Left colon (tissue), 2 donors: ENCODE results near the gene CRABP2. TPM values are rescaled to one million over a fixed set of nuclear protein-coding genes. Genes with fewer than 3 reads are reported as not detected.

Source experiments
- ATAC-seq: fragments of 200-7000 bp; cut with Tn5 transposase; one replicate; pipeline ENCODE4 v1.9.1; 2020; ENCODE audit warnings: mild to moderate bottlenecking, moderate library complexity
- DNase-seq, 2 donors: peaks; one replicate each; pipeline ENCODE4 v3.0.0-alpha.2; 2020
- intact Hi-C, 2 donors: fragments of 100-400 bp; cut with DNase I in 1 of 2; cut with micrococcal nuclease in 1 of 2; formaldehyde crosslinking; loops; one replicate each; pipeline versions ENCODE4 v1.11.2 to v1.14.0; 2022; cut with DNase I, micrococcal nuclease
- total RNA-seq, 2 donors: library from RNA; stranded (reverse); fragmentation: NEBNext Ultra II Directional; extraction: Animal tissue kit (Norgen Biotek cat#: 25700); gene quantifications; one replicate each; pipeline ENCODE4 v1.2.1, GENCODE V29; 2021
- donor health status: DM: no; HTN: no; CAD: no.
- donor health status: DM: yes; HTN: yes; CAD: no.

CRABP2 gene
- total RNA-seq, 2 donors from 2014 or later, result 0.73 to 0.98 TPM

DNA sequence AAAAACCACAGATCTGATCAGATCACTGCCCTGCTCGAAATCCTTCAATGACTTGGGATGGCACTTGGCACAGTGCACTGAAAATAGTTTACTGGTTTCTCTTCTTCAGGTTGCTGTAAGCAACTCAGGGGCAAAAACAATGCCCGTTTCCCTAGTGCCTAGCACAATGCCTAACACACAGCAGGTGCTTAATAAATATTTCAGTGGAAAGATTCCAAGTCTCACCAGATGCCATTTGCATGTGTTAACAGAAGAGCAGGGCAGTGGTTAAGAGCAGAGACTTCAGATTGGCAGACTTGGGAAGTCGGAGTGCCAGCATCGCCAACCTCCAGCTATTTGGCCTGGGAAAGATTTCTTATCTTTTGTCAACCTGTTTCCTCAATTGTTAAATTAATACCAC lies 12.0 kb upstream of the CRABP2 start:
- DNase-seq, result no peak
- intact Hi-C loops, result no loop called here
- no peak for ATAC-seq

DNA sequence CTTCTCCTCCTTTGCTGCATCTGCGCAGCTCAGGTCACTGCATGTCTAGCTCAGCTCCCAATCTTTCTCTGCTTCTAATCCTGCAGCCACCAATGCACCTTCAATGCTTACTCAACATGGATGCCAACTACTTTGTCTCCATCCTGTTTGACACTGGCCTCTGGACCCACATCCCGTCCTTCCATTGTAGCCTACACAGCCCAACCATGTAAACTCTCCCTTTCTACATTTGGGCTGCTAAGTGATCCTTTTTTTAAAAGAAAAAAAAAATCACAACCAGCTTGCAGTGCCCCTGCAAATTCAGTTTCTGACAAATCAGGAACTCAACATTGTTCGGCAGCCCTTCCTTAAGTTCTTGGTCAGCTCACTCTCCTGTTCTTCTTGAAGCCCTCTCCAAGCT lies 9.4 kb upstream of the CRABP2 start:
- no peak for ATAC-seq
- no peak for DNase-seq
- intact Hi-C loops, result no loop called here

DNA sequence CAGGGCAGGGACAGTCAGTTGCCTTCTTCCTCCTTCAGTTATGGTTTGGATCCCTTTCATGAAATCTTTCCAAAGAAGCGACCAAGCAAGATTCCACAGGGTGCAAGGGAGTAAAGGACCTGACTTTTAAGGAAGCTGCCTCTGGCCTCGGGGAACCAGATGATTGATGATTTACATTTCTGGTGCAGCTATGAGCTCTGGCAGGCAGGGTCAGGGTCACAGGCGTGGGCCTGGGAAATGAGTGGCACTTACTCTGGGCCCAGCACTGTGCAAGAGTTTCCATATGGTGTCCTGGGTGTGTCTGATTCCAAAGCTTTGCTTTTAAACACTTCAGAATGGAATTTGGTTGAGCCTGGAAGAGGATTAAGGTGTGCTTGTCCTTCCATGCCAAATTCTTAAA lies 7.2 kb upstream of the CRABP2 start:
- intact Hi-C loops, result no loop called here
- ATAC-seq (no peak), DNase-seq (no peak)

DNA sequence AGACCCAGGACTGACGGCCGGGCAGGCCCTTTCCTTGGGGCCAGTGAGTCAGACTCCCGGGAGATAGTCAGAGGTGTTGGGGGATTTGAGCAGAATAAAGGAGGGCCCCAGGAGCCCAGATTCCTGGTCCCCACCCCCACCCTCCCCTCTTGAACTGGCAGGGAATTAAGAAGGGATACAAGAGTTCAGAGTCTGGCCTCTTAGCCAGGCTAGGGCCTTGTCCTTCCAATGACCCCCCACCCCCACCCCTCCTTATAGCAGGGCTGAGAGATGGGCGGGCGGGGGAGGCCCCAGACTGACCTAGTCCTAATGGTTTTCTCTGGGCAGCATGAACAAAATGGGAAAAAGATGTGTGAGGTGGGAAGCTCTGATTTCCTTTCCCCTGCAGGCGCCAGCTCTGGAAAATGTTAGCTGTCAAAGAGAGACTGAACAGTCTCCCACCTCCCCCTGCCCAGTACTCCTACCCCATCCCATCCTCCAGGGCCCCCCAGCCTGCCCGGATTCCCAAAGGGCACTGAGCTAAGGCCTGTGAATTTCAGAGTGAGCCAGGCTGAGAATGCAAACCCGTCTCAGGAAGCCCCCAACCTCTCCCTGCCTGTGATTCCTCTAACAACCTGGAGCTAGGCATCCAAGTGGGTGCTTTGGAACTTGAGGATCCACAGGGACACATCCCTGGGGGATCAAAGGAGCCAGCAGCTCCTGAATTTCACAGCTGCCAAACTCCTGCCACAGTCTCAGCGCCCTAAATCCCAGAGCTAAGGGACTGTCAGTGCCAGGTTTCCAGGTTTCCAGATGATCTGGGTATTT lies 5.8 kb upstream of the CRABP2 start:
- intact Hi-C loops, result no loop called here
- DNase-seq, result no peak
- ATAC-seq, result no peak

DNA sequence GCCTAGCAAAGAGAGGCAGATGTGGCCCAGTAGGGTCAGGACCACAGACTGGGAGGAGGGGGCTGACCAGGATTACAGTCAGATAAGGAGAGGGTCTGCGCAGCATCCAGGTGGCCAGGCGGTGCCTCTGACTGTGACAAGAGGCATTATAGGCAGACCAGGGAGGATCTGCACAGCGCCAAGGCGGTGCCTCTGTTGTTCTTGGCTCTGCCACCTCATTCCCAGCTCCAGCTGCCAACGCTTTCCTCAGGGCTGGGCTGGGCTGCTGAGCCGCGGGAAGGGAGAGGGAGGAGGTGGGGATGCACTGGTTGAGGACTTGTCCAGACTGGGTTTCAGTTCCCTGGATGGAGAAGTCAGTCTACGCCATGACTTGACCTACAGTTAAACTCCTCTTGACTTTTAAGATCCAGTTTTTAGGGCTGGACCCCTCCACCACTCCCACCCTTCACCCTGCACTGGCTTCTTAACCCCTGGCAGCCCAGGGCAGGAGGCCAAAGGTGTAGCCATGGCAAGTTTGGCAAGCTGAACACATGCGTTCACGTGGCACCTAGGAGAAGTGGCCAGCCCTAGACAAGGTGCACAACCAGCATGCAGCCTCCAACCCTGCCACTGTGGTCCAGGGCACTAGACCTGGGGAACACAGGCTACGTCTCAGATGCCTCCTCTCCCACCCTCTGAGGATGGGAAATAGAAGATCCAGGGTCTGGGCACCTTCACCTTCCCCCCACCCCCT lies 4.5 kb upstream of the CRABP2 start:
- ATAC-seq, result peak; percentile 89
- intact Hi-C loops, result no loop called here
- peak; percentile 67 to 69 for DNase-seq

DNA sequence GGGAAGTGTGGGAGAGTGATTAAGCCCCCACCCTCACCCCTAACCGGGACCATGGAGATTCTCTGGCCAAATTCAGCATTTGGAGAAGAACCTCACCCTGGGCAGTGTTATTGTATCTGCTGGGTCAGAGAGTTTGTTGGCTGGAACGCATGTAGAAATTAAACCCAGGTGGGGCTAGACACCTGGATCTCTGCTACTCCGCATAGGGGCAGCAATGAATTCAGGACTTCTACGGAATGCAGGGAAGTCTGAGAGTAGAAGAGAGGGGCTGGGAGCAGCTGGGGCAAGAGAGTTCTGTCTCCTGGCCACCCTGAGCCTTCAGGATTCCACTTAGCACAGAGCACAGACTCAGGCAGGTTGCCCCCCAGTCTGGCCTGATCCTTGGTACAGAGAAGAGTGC lies 3.6 kb upstream of the CRABP2 start:
- no peak for ATAC-seq
- intact Hi-C loops, result no loop called here
- DNase-seq, result no peak

DNA sequence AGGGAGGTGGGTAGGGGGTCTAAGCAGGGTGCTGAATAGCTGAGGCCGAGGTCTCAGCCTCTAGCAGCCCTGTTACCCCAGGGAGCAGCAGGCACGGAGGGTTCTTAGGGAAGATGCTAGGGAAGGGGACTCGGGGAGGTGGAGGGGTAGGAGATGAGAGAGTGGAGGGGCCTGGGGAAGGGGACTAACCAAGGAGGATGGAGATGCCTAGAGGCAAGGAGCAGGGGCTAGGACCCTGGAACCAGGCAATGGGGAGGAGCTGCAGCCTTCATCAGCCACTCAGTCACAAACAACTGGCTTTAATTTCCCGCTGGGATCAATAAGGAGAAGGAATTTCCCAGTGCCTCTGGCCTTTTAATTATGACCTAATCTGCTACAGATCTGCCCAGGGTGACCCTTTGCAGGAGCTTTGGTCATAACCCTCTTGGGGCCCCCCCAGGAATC lies 2.9 kb upstream of the CRABP2 start:
- ATAC-seq (no peak), DNase-seq (no peak)
- intact Hi-C loops, result no loop called here

DNA sequence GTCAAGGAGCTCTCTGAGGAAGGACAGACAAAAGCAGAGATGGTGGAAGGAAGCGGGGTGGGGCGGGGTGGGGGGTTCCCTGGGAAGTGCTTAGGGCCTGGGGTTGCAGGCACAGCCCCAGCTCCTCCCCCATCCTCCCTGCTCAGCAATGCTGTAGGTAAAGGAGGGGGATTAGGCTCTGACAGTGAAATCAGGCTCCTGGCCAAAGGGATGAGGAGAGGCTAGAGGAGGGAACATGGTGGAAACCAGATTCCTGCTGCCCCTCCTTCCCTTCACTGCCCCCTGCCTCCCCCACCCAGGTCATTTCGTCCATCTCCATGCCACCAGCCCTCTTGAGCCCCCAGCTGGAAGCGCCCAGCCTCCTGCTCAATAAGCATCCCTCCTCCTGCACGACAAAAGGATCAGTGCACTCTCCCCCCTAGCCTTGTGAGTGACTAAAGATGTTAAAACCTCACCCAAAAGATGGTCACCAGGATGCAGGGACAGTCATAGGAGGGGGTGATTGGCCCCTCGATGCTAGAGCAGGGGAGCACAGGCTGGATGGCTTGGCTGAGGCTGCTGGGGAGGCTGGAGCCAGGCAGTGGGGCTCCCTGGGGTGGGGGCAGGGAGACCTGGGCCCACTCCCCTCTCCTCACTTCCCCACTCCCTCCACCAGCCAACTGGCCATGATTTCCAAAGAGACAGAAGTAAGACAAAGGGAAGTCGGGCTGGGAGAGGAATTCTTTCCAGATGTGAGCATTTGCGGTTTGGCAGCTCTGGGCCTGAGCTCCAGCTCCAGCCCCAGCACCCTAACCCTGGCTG lies 2.2 kb upstream of the CRABP2 start:
- no peak for DNase-seq
- no peak for ATAC-seq
- intact Hi-C loops, result no loop called here

DNA sequence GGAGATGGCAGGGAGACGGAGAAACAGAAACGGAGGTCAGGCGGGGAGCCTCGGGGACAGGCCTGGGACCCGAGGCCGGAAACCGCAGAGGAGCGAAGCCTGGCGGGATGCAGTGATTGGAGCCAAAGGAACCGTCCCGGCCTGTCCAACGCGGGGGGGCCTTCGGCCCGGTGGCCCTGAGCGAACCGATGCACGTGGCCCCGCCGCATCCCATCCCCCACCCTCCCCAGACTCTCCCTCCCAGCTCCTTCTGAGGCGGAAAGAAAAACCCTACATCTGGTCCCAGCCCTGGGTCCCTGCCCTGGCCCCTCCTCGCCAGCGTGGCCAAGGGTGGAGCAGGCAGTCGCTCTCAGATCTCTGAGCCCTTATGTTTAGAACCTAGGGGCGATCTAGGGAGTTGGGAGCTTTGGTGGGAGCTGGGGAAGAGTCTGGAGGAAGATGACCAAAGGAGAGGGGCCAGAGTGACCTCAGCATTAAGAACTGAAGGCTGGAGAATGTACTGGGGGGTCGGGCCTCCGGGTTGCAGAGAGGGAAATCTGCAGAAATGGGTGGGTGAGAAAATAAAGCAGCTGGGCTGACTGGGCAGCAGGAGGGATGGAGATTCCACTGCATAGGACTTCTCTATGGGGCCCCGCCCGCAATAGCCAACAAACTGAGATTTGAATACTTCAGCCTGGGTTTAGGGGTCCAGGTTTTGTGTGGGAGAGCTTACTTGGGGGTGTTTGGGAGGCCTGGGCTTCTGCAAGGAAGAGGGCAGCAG lies 1.5 kb upstream of the CRABP2 start:
- intact Hi-C loops, result no loop called here
- ATAC-seq, result peak; percentile 45
- DNase-seq, result peak; percentile 61 to 71

DNA sequence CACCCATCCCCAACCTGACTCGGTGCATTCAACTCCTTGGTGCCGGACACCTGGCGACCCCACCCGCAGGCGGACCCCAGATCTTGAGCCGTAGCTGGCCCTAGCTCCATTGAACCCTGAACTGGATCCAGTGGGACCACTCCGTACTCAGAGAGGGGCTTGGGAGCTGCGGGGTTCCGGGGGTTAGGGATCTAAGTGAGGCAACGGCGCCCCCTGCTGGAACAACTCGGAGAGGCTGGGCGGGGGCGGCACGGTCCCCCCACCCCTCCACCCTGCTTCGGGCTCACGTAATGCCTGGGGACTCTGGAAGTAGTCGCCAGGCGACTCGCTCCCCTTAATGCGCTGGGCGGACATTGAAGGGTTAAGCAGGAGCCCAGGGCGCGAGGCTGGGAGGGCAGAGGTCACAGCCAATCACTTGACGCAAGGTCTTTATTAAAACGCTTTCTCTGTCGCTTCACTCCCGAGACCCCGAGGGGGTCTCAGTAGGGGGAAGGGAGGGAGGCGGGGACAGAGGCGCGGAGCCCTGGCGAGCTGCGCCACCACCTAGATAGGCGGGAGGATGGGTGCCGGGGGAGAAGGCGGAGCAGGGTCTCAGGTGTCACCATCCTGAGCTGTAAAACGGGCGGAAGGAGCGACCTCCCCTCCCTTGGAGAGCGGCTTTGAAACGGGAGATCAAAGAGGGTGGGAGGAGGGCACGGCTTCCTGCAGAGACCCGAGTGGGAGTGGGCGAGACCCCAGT lies 704 bp upstream of the CRABP2 start:
- DNase-seq (peak in 1 of 2 donors; percentile 76), ATAC-seq (peak; percentile 43)
- intact Hi-C loops, result no loop called here

DNA sequence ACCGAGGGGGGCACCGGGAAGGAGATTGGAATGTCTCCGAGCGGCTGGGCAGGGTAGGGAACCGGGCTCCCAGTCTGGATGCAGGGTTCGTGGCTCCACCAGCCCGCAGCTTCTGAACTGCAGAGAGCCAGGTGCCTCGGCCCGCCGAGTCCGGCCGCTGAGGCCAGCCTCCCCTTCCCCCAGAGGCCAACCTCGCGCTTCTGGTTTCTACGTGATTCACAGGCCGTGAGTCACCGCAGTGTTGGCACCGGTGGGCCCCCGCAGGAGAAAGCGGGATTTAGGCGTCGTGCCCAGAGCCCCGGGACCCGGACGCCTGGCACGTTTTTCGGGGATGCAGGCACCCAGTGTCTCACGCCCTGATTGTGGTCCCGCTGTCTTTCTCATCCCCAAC lies 458 bp downstream of the CRABP2 start:
- intact Hi-C loops, result no loop called here
- peak; percentile 26 to 48 for DNase-seq
- no peak for ATAC-seq

DNA sequence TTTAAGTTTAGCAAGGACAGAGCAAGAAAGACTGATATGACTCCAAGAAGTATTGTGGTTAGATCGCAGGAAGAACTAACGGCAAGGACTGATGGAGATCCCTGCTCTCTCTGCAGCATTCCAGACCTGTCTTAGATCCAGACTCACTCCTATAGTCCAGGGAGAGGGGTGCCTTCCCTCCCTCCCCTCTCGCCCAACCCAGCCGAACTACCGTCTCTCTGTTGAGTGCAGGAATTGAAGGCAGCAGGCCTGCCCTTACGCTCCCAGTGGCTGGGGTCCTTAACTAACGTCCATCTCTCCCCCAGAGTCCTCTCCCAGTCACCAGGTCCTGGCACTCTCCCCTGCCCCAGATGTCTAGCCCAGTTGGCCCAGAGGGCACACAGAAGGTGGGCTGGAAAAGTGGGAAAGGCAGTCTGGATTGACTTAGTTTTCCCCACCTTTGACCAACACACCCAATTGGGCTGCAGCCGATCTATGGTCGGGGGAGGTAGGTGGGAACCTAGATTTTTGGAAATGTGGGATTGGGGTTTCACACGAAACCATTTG lies 1.1 kb downstream of the CRABP2 start:
- intact Hi-C loops, result no loop called here
- DNase-seq (no peak), ATAC-seq (no peak)

DNA sequence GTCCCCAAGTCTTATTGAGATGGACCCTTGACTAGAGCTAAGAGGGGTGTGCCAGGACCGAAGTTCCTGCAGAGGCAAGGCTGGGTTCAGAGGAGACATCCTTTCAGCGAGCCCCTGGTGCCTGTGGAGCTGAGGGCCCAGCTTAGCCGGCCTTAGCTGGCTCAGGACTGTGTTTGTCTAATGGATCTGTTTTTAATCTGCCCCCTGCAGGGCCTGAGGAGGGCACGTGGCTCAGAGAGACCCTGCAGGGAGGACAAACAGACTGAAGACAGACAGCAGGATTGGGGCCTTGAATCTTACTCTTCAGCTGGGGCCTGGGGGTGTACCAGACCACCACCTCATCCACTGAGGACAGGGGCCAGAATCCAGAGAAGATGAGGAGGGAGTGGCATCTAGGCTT lies 1.6 kb downstream of the CRABP2 start:
- intact Hi-C loops, result no loop called here
- DNase-seq, result no peak
- ATAC-seq, result no peak

DNA sequence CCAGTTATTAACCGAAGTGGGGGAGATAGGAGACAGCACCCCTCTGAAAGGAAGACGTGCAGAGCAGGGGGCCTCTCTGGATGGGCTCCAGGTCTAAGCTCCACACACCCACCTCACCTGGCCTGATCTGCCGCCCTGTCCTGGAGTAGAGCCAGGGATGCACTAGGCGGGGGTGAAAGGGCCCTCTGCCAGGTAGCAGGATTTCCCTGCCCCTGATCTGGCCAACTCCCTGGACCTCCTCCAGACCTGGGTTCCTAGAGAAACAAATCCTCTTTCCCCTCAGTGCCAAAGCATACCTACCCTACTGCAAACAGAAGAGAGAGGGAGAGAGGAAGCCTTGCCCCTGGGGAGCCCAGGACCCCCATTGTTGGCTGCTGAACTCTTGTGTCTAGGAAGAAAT lies 2.0 kb downstream of the CRABP2 start:
- ATAC-seq, result no peak
- DNase-seq, result no peak
- intact Hi-C loops, result no loop called here

DNA sequence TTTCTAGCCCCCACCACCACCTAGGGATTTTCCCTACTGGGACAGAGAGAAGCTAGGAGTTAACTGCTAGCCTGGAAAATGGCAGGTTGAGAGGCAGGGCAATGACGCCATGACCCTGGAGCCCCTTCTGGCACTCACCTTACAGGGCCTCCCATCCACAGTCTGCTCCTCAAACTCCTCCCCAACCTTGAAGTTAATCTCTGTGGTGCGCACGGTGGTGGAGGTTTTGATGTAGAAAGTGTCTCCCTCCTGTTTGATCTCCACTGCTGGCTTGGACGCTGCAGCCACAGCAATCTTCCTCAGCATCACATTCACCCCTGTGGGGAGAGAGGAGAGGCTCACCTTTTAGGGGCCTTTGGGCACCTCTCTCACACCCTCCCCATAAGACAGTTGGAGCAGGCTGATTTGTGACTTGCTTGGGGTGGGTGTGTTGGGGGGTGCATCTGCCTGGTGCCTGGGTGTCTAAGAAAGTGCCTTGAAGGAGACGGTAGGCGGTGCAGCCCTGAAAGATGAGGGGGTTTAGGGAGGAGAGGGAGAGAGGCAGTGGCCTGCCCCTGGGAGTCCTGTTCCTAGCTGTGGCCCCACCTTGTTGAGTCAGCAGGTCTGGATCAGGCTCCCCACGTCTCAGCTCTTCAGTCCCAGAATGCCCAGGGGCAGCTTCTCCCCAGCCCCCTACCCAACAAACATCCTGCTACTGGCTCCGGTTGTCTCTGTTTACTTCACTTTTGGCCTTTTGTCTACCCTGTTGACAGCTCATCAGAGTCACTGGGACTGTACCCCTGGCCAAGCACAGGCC lies 4.4 kb downstream of the CRABP2 start:
- intact Hi-C loops, result no loop called here
- DNase-seq (no peak), ATAC-seq (no peak)

DNA sequence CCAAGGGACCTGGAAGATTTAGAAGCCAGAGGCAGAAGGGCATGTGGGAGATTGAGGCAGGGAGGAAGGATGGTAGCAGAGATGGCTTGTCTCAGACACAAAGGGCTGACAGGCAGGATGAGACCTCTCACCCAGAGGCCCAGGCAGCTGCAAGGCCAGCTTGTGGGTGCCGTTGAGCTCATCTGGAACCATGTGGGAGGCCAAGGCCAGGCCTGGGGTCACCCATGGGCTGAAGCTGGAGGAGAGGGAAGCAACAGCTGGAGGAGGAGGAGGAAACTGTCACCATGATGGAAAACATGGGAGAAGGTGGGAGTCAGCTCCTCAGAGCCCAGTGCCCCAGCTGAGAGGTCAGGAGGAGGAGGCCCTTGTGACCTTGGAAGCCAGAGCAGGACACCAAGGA lies 6.4 kb downstream of the CRABP2 start:
- intact Hi-C loops, result no loop called here
- DNase-seq (no peak), ATAC-seq (no peak)

DNA sequence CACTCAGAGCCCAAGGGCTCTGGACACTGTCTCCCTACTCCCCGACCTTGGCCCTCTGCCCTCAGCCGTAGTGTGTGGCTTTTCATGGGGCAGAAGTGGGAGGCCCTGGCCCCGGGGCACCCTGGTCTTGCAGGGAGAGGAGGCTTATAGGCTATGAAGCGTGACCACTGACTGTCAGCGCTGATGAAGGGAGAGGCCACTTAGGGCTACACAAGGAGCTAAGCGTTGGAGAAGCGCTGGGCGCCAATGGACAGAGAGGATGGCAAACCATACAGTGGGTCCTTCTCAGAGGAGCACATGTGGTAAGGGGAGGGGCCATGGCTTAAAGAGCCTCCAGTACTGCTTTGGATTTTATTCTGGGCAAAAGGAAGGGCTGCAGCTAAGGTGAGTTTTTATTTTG lies 7.9 kb downstream of the CRABP2 start:
- ATAC-seq, result no peak
- intact Hi-C loops, result no loop called here

More for the DNA sequence above, 7.9 kb downstream of the CRABP2 start:
- DNase-seq, result no peak
